Measurements from ENCODE around the gene KRT33B.

The KRT33B gene

GRCh38 chr17:41345992-41346391, 23.6 kb downstream of the KRT33B start:
- no peak for DNase-seq

- no peak for DNase-seq
Observed at GRCh38 chr17:41343029-41343428, 26.6 kb downstream of the KRT33B start.

GRCh38 chr17:41340934-41341861, 28.4 kb downstream of the KRT33B start:
- DNase-seq = no peak

GRCh38 chr17:41340494-41340893, 29.1 kb downstream of the KRT33B start:
- DNase-seq = no peak

GRCh38 chr17:41339571-41340172, 29.9 kb downstream of the KRT33B start:
- no peak for DNase-seq

- no peak for DNase-seq
Observed at GRCh38 chr17:41338961-41339485, 30.6 kb downstream of the KRT33B start.

- no peak for DNase-seq
Observed at GRCh38 chr17:41335747-41336146, 33.9 kb downstream of the KRT33B start.

GRCh38 chr17:41334385-41335305, 35.0 kb downstream of the KRT33B start:
- DNase-seq = no peak

GRCh38 chr17:41333836-41334235, 35.8 kb downstream of the KRT33B start:
- no peak for DNase-seq

GRCh38 chr17:41333098-41333497, 36.5 kb downstream of the KRT33B start:
- DNase-seq = no peak

GRCh38 chr17:41332239-41332638, 37.4 kb downstream of the KRT33B start:
- no peak for DNase-seq

- DNase-seq = no peak
Observed at GRCh38 chr17:41331606-41332005, 38.0 kb downstream of the KRT33B start.

- no peak for DNase-seq
Observed at GRCh38 chr17:41329279-41329948, 40.2 kb downstream of the KRT33B start.

- no peak for DNase-seq
Observed at GRCh38 chr17:41328207-41328606, 41.4 kb downstream of the KRT33B start.

- no peak for DNase-seq
Observed at GRCh38 chr17:41327411-41328120, 42.0 kb downstream of the KRT33B start.

GRCh38 chr17:41326173-41327145, 43.2 kb downstream of the KRT33B start:
- no peak for DNase-seq

GRCh38 chr17:41325611-41326010, 44.0 kb downstream of the KRT33B start:
- no peak for DNase-seq

GRCh38 chr17:41325126-41325525, 44.5 kb downstream of the KRT33B start:
- DNase-seq = no peak

- DNase-seq = no peak
Observed at GRCh38 chr17:41324180-41325075, 45.2 kb downstream of the KRT33B start.
